ENCODE measurements around the gene LDLRAD3. TPM values are rescaled to one million over a fixed set of nuclear protein-coding genes. Genes with fewer than 3 reads are reported as not detected.

LDLRAD3 gene
- total RNA-seq, 2 experiments from 2014 or later, result not detected

- Histone ChIP-seq H3K36me3 (ENCODE audit: insufficient read depth, low read length) (no peaks in the 10 kb centered on the region), H3K9me2 (ENCODE audit: insufficient read depth, low read length) (no peaks in the 10 kb centered on the region), H3K79me2 (ENCODE audit: insufficient read depth, low read depth, low read length) (no peaks in the 10 kb centered on the region), H4K20me1 (ENCODE audit: insufficient read depth, low read length) (no peaks in the 10 kb centered on the region), H3K9me3 (ENCODE audit: low read length) (no peaks in the 10 kb centered on the region), H3K27ac (ENCODE audit: low read depth, low read length, poor library complexity, severe bottlenecking) (no peak overlapping the region), H3K4me2 (ENCODE audit: low read length) (no peak overlapping the region), H3K4me1 (ENCODE audit: insufficient read depth, low read length, poor library complexity, severe bottlenecking) (no peaks in the 10 kb centered on the region), H2AFZ (ENCODE audit: low read length) (no peak overlapping the region), H3K4me3 (ENCODE audit: low read depth, low read length, poor library complexity, severe bottlenecking) (no peak overlapping the region)
- intact Hi-C loops (cut with micrococcal nuclease; ENCODE audit: unreplicated experiment), result no loop called here
- DNase-seq (ENCODE audit: low spot score), result no peak
- ChIA-PET CTCF (ENCODE audit: unreplicated experiment) (no interaction called here), POLR2A (interaction anchor here (0.6 kb wide), 1 partner anchor 85 kb away, joined by 3 read pairs; no protein-coding TSS in a partner anchor)
- no TSS peak for BruUV-seq (replicated peaks)
- TF ChIP-seq CTCF (conservative IDR thresholded peaks at IDR 0.05; ENCODE audit: low read length) (no peak), EZH2phosphoT487 (IDR thresholded peaks at IDR 0.05; ENCODE audit: borderline replicate concordance, low read depth, low read length) (no peak)
These were observed 83.9 kb downstream of the LDLRAD3 start for GRCh38 chr11:36027731-36028130.

- DNase-seq (ENCODE audit: low spot score), result no peak
- ChIA-PET POLR2A (no interaction called here), CTCF (ENCODE audit: unreplicated experiment) (no interaction called here)
- H3K36me3 ChIP-seq (ENCODE audit: insufficient read depth, low read length), result no peaks in the 10 kb centered on the region
- H3K4me2 ChIP-seq (ENCODE audit: low read length), result no peak overlapping the region
- TF ChIP-seq CTCF (conservative IDR thresholded peaks at IDR 0.05; ENCODE audit: low read length) (no peak), EZH2phosphoT487 (IDR thresholded peaks at IDR 0.05; ENCODE audit: borderline replicate concordance, low read depth, low read length) (no peak)
- H3K4me3 ChIP-seq (ENCODE audit: low read depth, low read length, poor library complexity, severe bottlenecking), result no peak overlapping the region
- no peaks in the 10 kb centered on the region for H3K9me2 ChIP-seq (ENCODE audit: insufficient read depth, low read length)
- H3K27ac ChIP-seq (ENCODE audit: low read depth, low read length, poor library complexity, severe bottlenecking), result no peak overlapping the region
- no peak overlapping the region for H2AFZ ChIP-seq (ENCODE audit: low read length)
- H4K20me1 ChIP-seq (ENCODE audit: insufficient read depth, low read length), result no peaks in the 10 kb centered on the region
- H3K4me1 ChIP-seq (ENCODE audit: insufficient read depth, low read length, poor library complexity, severe bottlenecking), result no peaks in the 10 kb centered on the region
- H3K9me3 ChIP-seq (ENCODE audit: low read length), result no peaks in the 10 kb centered on the region
- no peaks in the 10 kb centered on the region for H3K79me2 ChIP-seq (ENCODE audit: insufficient read depth, low read depth, low read length)
- no TSS peak for BruUV-seq (replicated peaks)
- intact Hi-C loops (cut with micrococcal nuclease; ENCODE audit: unreplicated experiment), result no loop called here
These were observed 85.8 kb downstream of the LDLRAD3 start for GRCh38 chr11:36029616-36030015.

- no peak for TF ChIP-seq CTCF (conservative IDR thresholded peaks at IDR 0.05; ENCODE audit: low read length)
- TF ChIP-seq EZH2phosphoT487 (IDR thresholded peaks at IDR 0.05; ENCODE audit: borderline replicate concordance, low read depth, low read length), result no peak
- no peaks in the 10 kb centered on the region for H4K20me1 ChIP-seq (ENCODE audit: insufficient read depth, low read length)
- no peaks in the 10 kb centered on the region for H3K4me1 ChIP-seq (ENCODE audit: insufficient read depth, low read length, poor library complexity, severe bottlenecking)
- no peaks in the 10 kb centered on the region for H3K9me2 ChIP-seq (ENCODE audit: insufficient read depth, low read length)
- H3K79me2 ChIP-seq (ENCODE audit: insufficient read depth, low read depth, low read length), result no peaks in the 10 kb centered on the region
- no peaks in the 10 kb centered on the region for H3K9me3 ChIP-seq (ENCODE audit: low read length)
- H3K27ac ChIP-seq (ENCODE audit: low read depth, low read length, poor library complexity, severe bottlenecking), result no peak overlapping the region
- ChIA-PET POLR2A (interaction anchor here (1.6 kb wide), 1 partner anchor 21 kb away, joined by 3 read pairs; no protein-coding TSS in a partner anchor), CTCF (ENCODE audit: unreplicated experiment) (no interaction called here)
- no peak overlapping the region for H3K4me3 ChIP-seq (ENCODE audit: low read depth, low read length, poor library complexity, severe bottlenecking)
- no peak for DNase-seq (ENCODE audit: low spot score)
- no peak overlapping the region for H2AFZ ChIP-seq (ENCODE audit: low read length)
- no peak overlapping the region for H3K4me2 ChIP-seq (ENCODE audit: low read length)
- no peaks in the 10 kb centered on the region for H3K36me3 ChIP-seq (ENCODE audit: insufficient read depth, low read length)
- intact Hi-C loops (cut with micrococcal nuclease; ENCODE audit: unreplicated experiment), result no loop called here
- BruUV-seq (replicated peaks), result no TSS peak
These were observed 86.9 kb downstream of the LDLRAD3 start for GRCh38 chr11:36030731-36031281.
